Panc1 (cell line): ENCODE data around the gene SLC26A3.

Experiments used
- CTCF ChIP-seq: fragments of 450-650 bp; IDR thresholded peaks from 2 replicates; pipeline ENCODE4 v1.5.1; 2017; ENCODE audit warnings: mild to moderate bottlenecking
- POLR2AphosphoS5 ChIP-seq: IDR thresholded peaks from 2 replicates; pipeline ENCODE4 v1.6.1; 2012; ENCODE audit warnings: mild to moderate bottlenecking, low read depth, low read length, moderate library complexity
- REST ChIP-seq, 2 experiments: IDR thresholded peaks; 2 replicates each; pipeline ENCODE4 v1.6.1; 2011 to 2012; ENCODE audit warnings: low read depth in 2 of 2, control low read depth in 1 of 2, low read length in 1 of 2, mild to moderate bottlenecking in 1 of 2, moderate library complexity in 1 of 2; ENCODE audit not compliant: insufficient read depth in 1 of 2
- SIN3A ChIP-seq: IDR thresholded peaks from 2 replicates; pipeline ENCODE4 v1.6.1; 2012; ENCODE audit warnings: low read depth, mild to moderate bottlenecking, low read length, moderate library complexity, borderline replicate concordance; ENCODE audit not compliant: insufficient read depth
- TCF7L2 ChIP-seq: IDR thresholded peaks from 2 replicates; pipeline ENCODE4 v1.6.1; 2011; ENCODE audit warnings: mild to moderate bottlenecking, low read depth, low read length, inconsistent platforms

GRCh38 chr7:107782374-107782773 lies 20.6 kb downstream of the SLC26A3 start:
- no peak for TF ChIP-seq CTCF
- TF ChIP-seq REST (IDR thresholded peaks at IDR 0.05; ENCODE audit: insufficient read depth in 1 of 2, low read depth in 2 of 2, low read length in 1 of 2) = no peak
- no peak for TF ChIP-seq POLR2AphosphoS5
- no peak for TF ChIP-seq SIN3A
- TF ChIP-seq TCF7L2 = no peak
